ENCODE measurements around the gene TCF12. TPM values are rescaled to one million over a fixed set of nuclear protein-coding genes. Genes with fewer than 3 reads are reported as not detected.
"Not testable (repeated sequence)": the region's sequence is repeated elsewhere in the genome, so short reads cannot be mapped to it uniquely, and the experiment has no call there.

The TCF12 gene
- polyA plus RNA-seq, 3 donors = 8.2 to 20.1 (median 16.6) TPM

DNA sequence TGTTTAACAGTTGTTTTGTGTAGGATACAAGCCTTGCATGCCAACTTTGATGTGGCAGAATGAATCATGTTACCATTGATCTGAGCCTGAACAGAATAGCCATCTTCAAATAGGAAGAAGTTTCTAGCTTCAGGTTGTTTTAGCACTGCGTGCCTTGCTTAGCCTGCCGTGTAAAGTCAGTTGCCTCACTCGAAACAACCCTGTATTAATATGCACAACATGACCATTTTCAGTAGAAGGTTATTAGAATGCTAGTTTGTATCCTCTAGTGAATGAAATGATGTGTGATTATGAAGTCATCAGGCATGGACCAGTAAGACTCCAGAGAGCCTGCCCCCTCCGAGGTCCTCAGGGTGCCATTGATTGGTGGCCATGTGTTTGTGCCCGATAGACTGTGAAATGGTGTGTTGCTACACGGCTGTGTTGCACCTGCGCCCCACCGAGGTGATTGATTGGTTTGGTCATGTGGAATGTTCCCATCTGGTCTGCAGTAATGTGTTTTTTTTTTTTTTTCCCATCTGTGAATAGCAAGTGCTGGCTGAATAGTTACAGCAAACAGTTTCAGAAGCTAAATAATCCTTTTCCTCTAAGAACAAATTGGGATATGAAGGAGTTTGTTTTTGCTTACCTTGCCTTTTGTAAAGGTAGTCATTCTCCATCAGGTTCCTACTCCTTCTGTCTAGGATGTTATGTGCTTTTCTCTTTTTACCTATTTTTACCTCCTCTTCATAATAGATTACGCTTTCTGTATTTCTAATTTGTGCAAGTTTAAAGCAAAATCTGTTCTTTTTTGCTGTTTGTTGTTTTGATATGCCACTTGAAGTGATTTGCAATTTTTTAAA lies 214.9 kb downstream of the TCF12 start:
- no peak overlapping the region for H3K27ac ChIP-seq (ENCODE audit: low read depth, low read length)
- 47 to 74% (median 70%) methylated on average over 9 of the region's 9 CpGs for whole genome bisulfite sequencing, 3 donors

DNA sequence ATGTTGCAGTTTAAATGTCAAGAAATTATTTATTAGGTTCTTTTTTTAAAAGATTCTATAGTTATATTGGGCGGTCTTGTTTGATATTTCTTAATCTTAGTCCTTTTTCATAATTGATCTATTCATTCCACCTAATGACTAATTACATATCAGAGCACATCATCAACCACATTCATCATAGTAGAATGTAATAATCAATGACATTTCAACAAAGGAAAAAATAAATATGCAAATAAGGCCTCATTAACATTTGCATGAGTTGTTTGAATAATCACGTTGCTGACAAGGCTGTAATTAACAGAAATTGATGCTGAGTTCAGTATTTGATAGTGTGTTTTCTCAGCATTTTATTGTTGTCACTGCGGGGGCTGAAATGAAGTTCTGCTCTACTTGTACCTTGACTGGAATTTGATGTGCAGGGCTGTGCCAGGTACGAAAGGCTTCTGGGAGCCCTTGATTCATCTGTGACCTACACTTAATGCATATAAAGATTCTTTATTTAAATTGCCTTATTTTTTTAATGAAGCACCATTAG lies 215.7 kb downstream of the TCF12 start:
- WGBS, 3 donors = 79 to 83% (median 83%) methylated on average over 4 of the region's 4 CpGs

DNA sequence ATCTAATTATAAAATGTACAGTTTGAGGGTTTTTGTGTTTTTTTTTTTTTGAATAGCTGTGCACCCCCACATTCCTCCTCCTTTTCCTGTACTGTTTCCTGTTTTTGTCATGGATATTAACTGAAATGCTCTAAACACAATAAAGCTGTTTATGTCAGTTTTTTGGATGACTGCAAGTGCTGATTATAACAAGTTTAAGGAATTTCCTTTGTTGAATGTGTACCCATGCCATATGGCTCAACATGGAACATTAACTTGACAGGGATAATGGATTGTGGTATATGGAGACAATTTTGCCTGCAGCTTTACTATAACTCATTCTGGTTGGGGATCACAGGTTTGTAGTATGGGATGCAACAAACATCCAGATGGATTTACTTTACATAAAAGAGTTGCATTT lies 216.4 kb downstream of the TCF12 start:
- no peak overlapping the region for H3K27ac ChIP-seq (ENCODE audit: low read depth, low read length)

More for the DNA sequence above, 215.7 kb downstream of the TCF12 start:
- no peak overlapping the region for H3K27ac ChIP-seq (ENCODE audit: low read depth, low read length)

DNA sequence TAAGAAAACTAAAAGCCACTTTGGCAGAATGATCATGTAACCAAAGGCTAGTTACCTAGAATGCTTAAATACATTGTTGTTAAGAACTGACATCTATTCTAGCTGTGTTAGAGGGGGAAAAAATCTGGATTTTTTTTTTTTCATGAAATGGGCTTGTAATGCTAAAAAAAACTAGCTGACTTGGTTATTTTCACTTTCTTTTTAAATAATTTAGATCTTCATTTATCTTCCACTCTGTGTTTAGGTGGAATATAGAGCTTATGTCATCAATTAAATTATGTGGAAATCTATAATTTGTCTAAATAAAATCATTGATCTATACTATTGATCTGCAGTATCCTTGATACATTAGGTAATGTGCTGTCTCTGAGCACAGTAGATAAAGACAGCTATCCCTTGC lies 217.4 kb downstream of the TCF12 start:
- H3K27ac ChIP-seq (ENCODE audit: low read depth, low read length) = no peak overlapping the region

DNA sequence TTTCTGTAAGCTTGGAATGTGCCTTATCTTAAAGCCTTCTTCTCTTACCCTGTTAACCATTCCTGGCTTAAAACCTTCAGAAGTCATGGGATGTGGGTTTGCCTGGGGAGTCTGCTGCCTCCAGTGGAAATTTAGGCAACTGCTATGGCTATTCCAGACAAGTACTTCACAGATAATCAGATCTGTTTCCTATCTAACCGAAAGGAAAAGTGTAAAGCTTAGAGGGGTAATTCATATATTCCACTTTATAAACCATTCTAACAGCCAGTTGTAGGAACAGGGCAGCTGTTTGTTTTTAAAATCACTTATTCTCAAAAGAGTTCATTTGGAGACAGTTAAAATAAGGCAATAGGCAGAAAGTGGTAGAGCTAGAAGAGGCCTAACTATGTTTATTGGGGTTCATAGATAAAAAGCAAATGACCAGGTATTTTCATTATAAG lies 219.9 kb downstream of the TCF12 start:
- 8 to 15% (median 11%) methylated on average over 1 of the region's 1 CpG for WGBS, 3 donors
- no peak overlapping the region for H3K27ac ChIP-seq (ENCODE audit: low read depth, low read length)

DNA sequence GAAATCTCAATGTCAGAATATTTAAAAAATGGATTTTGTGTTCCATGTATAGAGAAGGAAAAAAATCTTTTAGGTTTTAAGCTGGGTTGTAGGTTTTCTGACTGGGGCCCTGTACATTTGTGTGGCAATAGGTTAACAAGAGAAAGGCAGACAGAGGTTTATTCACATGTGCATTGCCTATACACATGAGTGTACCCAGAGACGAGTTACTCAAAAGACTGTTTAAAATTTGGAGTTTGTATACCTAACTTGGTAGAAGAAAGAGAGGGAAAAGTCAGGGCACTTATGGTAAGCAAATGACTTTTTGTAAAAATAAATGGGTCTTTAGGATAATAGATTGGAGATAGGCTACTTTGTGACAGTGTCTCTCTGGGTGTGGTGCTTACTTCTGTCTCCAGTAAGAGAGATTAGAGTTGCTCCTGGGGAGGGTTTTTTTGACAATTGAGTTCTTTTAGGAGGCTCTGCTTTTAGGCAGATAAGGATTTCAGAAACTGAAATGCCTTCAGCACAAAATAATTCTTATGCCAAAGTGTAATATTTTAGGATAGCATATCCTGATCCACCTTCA lies 225.2 kb downstream of the TCF12 start:
- H3K27ac ChIP-seq (ENCODE audit: low read depth, low read length) = no peak overlapping the region
- WGBS, 3 donors = 61 to 80% (median 73%) methylated on average over 1 of the region's 1 CpG

DNA sequence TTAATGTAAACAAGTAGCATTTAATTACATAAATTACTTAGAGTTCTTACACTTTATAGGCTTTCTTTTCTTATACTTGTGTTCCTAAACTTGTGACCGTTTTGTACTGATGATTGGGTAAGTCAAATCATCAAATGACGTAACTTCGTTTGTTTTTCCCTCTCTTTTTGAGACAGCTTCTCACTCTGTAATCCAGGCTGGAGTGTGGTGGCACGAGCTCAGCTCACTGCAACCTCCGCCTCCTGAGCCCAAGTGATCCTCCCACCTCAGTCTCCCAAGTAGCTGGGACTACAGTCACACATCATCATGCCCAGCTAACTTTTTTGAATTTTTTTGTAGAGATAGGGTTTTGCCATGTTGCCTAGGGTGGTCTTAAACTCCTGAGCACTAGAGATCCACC lies 226.0 kb downstream of the TCF12 start:
- no peak overlapping the region for H3K27ac ChIP-seq (ENCODE audit: low read depth, low read length)
- WGBS, 3 donors = 53 to 75% (median 68%) methylated on average over 5 of the region's 5 CpGs

DNA sequence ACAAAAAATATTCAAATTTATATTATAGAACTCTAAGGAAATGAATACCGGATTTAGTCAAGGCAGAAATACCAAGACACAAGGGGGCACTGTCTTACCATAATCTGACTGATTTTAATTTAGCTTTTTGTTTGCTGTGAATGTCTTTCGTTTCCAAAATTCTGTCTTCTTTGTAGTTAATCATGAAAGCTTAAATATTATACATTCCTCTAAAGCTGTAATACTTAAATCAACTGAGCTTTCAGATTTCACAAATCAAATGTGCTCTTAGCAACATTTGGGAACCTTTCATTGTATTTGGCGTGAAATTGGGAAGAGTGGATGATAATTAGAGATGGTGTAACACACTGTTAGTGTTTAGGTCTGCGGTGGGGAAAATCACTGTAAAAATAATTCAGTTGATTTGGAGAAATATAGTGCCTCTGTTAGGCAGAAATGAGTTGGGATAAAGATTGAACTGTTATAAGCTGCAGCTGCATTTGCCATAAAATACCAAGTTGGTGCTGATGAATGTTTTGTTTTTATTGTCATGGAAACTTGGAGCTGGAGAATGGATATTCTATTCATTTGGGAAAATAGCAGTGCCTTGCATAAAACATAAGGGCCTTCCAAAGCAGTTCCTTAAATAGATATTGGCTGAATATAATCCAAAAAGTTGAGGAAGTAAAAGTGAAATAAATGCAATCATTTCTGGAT lies 228.2 kb downstream of the TCF12 start:
- 5 to 19% (median 5%) methylated on average over 4 of the region's 4 CpGs for WGBS, 3 donors
- no peak overlapping the region for H3K27ac ChIP-seq (ENCODE audit: low read depth, low read length)

DNA sequence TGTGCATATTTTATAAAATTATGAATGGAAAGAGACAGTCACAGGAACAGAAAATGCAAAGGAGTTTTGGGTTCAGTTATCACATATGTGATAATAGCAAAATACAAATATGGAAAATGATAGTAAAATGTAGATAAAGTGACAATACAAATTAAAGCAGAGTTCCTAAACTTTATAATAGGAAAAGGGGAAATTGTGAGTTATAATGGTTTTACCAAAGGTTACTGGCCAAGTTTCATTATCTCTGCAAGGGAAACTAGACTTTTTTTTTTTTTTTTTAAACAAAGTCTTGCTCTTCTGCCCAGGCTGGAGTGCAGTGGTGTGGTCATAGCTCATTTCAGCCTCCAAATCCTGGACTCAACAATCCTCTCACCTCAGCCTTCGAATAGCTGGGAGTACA lies 229.2 kb downstream of the TCF12 start:
- no peak overlapping the region for H3K27ac ChIP-seq (ENCODE audit: low read depth, low read length)
- whole genome bisulfite sequencing, 3 donors = 92 to 96% (median 96%) methylated on average over 1 of the region's 1 CpG

DNA sequence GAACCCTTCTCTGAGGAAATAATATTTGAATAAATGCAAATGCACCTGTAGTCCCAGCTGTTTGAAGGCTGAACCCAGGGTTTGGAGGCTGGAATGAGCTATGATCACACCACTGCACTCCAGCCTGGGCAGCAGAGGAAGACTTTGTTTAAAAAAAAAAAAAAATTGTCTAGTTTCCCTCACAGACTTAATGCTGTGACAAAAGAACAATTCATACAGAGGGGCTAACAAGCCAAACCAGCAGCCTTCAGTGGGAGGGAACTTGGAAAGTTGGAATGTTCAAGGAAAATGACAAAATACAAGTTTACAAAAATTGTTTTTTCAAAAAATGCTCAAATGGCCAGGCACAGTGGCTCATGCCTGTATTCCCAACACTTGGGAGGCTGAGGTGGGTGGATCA lies 229.8 kb downstream of the TCF12 start:
- no peak overlapping the region for H3K27ac ChIP-seq (ENCODE audit: low read depth, low read length)

DNA sequence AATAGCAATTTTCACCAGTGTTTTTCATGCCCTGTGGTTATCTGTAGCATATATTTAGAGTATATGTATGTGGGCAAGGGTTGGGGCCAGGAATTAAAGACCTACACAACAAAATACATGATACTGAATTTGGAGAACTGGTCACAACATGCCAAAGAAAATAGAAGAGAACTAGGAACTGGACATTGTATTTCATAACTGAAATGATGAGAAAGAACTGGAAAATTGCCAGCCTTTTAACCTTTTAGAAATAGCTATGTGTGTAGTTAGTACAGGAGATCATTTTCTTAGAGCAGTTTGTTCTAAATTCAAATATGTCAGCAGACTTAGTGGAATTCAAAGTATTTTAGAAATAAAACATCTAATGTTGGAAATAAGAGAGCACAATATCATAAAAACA lies 230.8 kb downstream of the TCF12 start:
- H3K27ac ChIP-seq (ENCODE audit: low read depth, low read length) = no peak overlapping the region

DNA sequence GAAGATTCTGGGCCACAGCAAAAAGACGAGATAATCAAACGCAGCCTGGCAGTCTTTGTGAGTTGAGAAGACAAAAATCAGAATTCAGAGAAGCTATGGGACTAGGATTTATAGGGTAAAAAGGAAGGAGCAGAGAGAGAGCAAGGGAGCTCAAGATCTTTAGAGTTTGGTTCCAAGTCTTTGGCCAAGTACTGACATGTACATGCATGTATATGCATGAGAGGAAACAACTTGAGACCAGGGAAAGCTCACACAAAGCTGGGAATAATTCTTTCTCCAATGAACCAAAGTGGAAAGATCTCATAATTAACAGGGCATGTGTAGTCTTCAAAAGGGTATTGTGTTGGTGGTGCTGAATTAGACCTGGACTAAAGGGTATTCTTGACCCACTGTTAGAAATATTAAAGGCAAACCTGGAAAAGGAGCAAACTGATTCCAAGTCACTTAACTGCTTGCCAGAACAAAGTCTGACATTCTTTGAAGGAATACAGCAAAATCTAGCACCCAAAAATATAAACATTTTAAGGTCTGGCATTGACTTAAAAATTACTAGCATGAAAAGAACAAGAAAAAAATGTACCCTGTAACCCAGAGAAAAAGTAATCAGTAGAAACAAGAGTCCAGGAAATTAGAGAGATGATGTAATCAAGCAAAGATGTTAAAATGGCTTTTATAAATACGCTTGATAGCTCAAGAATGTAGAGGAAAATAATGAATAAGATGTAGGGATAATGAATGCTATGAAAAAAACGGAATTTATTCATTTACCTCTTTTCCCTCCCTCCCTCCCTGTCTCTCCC lies 231.8 kb downstream of the TCF12 start:
- no peak overlapping the region for H3K27ac ChIP-seq (ENCODE audit: low read depth, low read length)
- WGBS, 3 donors = 80 to 99% (median 84%) methylated on average over 4 of the region's 4 CpGs

DNA sequence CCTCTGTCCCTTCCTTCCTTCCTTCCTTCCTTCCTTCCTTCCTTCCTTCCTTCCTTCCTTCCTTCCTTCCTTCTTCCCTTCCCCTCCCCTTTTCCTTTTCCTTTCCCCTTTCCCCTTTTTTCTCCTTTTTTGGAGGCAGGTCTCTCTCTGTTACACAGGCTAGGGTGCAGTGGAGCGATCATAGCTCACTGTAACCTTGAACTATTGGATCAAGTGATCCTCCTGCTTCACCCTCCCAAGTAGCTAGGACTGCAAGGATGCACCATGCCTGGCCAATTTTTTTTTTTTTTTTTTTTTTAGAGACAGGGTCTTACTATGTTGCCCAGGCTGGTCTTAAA lies 232.4 kb downstream of the TCF12 start:
- not testable (repeated sequence) for H3K27ac ChIP-seq (ENCODE audit: low read depth, low read length)
- 95 to 100% (median 97%) methylated on average over 1 of the region's 1 CpG for WGBS, 3 donors

DNA sequence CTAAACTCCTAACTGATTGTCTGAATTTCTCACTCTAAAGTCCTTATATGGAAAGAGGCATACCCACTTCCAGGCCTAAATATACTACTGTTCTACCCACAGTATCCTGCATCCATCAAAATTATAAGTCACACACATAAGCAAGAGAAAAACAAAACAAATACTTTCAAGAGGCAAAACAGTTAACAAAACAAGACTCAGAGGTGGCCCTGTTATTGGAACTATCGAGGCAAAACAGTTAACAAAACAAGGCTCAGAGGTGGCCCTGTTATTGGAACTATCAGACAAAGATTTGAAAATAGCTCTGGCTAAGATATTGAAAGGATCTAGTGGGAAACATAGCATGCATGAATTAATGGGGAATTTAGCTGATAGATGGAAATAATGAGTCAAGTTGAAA lies 233.7 kb downstream of the TCF12 start:
- no peak overlapping the region for H3K27ac ChIP-seq (ENCODE audit: low read depth, low read length)
- WGBS, 3 donors = 91 to 100% (median 96%) methylated on average over 1 of the region's 1 CpG

DNA sequence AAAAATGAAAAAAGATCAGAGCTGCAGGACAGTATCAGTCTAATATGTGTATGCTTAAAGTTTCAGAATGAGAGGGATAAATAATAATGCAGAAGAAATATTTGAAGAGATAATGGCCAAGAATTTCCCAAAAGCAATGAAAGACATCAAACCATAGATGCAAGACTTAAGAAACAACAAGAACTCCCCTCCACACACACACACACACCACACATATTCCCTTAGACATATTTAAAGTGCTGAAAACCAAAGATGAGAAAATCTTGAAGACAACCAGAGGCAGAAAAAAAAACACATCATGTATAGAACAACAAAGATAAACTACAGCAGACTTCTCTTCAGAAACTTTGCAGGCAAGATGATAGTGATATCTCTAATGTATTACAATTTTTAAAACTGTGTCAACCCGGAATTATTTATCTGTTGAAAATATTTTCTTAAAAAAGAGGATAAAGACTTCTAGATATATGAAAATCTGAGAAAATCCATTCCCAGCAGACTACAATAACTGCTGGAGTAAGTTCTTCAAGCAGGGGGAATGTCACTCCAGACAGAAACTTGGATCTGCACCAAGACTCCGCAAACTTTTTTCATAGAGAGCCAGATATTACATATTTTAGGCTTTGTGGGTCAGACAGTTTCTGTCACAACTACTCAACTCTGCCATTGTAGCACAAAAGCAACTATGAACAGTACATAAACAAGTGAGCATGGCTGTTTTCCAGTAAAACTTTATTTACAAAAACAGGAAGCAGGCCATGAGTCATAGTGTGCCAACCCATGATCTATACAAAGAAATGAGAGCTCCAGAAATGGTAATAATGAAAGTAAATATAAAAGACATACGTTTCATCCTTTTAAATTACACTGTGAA lies 234.5 kb downstream of the TCF12 start:
- WGBS, 3 donors = 55 to 80% (median 62%) methylated on average over 3 of the region's 3 CpGs
- H3K27ac ChIP-seq (ENCODE audit: low read depth, low read length) = no peak overlapping the region

DNA sequence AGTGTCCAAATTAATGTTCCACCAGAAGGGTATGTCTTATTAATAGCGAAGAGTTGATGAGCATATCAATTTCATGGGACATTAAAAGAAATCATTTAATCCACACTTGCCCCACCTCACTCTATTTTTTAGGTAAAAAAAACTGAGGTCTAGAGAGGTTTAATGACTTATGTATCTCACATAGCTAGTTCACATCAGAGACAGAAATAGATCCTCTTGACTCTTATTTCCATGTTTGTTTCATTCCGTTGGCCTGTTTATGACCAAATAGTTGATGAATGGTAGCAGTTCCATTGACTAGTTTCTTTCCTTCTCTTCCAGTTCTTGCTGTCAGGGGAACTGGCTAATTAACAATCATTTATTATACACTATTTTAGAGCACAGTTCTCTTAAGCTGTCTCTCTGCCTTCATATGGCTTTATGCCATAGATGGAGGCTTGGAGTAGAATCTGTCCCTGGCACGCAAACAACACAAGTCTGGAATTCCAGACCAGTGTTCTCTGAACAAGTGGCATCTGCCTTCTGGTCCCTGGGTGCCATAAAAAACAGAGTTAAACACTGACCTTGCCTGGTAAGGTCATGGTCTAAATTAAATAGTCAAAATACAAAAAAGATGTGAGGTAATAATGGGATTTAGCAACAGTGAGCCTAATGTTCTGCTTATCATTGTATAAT lies 237.9 kb downstream of the TCF12 start:
- 44 to 64% (median 61%) methylated on average over 3 of the region's 3 CpGs for WGBS, 3 donors
- no peak overlapping the region for H3K27ac ChIP-seq (ENCODE audit: low read depth, low read length)

DNA sequence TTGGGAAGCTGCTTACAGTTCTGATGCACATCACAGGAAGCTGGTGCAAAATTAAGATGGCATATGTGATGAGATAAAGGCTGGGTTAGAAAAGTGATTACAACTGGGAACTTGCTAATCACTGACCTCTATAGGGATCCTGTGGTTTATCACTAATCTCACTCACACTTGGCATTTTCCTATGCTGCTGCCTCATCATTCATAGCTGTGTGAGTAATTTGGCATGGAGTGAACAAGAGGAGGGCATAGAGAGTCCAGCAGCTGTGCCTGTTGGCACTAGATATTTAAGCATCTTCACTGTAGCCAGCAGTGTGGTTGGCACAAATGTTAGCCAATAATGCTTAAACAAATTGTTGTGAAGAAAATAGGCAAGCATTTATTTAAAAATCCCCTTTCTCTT lies 240.1 kb downstream of the TCF12 start:
- no peak overlapping the region for H3K27ac ChIP-seq (ENCODE audit: low read depth, low read length)

All from adipose tissue (tissue), 3 donors.